ENCODE measurements around the gene TRAF3IP3.

The TRAF3IP3 gene

GRCh38 chr1:209738270-209738669 lies 17.6 kb upstream of the TRAF3IP3 start:
- DNase-seq: no peak

GRCh38 chr1:209741193-209741592 lies 14.7 kb upstream of the TRAF3IP3 start:
- no peak for DNase-seq

GRCh38 chr1:209741889-209742288 lies 14.0 kb upstream of the TRAF3IP3 start:
- DNase-seq: no peak

- no peak for DNase-seq
Measured at GRCh38 chr1:209742409-209743144, 13.3 kb upstream of the TRAF3IP3 start.

- DNase-seq: no peak
Measured at GRCh38 chr1:209743145-209743482, 12.7 kb upstream of the TRAF3IP3 start.

GRCh38 chr1:209746451-209747165 lies 9.2 kb upstream of the TRAF3IP3 start:
- no peak for DNase-seq

GRCh38 chr1:209747580-209748262 lies 8.1 kb upstream of the TRAF3IP3 start:
- peak; percentile 83 for DNase-seq

- no peak for DNase-seq
Measured at GRCh38 chr1:209748620-209749019, 7.2 kb upstream of the TRAF3IP3 start.

- DNase-seq: no peak
Measured at GRCh38 chr1:209749205-209749604, 6.6 kb upstream of the TRAF3IP3 start.

- DNase-seq: no peak
Measured at GRCh38 chr1:209749670-209750323, 6.1 kb upstream of the TRAF3IP3 start.

- DNase-seq: no peak
Measured at GRCh38 chr1:209751627-209752231, 4.1 kb upstream of the TRAF3IP3 start.

- DNase-seq: no peak
Measured at GRCh38 chr1:209752890-209753289, 3.0 kb upstream of the TRAF3IP3 start.

GRCh38 chr1:209755256-209755655 lies 597 bp upstream of the TRAF3IP3 start:
- no peak for DNase-seq

- no peak for DNase-seq
Measured at GRCh38 chr1:209756615-209757445, 977 bp downstream of the TRAF3IP3 start.

GRCh38 chr1:209758400-209758799 lies 2.5 kb downstream of the TRAF3IP3 start:
- DNase-seq: no peak

GRCh38 chr1:209759829-209760359 lies 4.0 kb downstream of the TRAF3IP3 start:
- DNase-seq: no peak

GRCh38 chr1:209761011-209761635 lies 5.3 kb downstream of the TRAF3IP3 start:
- DNase-seq: no peak

GRCh38 chr1:209766051-209766450 lies 10.2 kb downstream of the TRAF3IP3 start:
- DNase-seq: no peak

GRCh38 chr1:209767096-209767495 lies 11.2 kb downstream of the TRAF3IP3 start:
- DNase-seq: no peak

- no peak for DNase-seq
Measured at GRCh38 chr1:209767706-209768105, 11.9 kb downstream of the TRAF3IP3 start.

- DNase-seq: no peak
Measured at GRCh38 chr1:209768354-209768774, 12.5 kb downstream of the TRAF3IP3 start.
